Mucosa of descending colon (tissue), 3 donors: ENCODE results near the gene RRP9. TPM values are rescaled to one million over a fixed set of nuclear protein-coding genes. Genes with fewer than 3 reads are reported as not detected.

ENCODE experiments used
- ATAC-seq: fragments of 200-7000 bp; cut with Tn5 transposase; one replicate; pipeline ENCODE4 v1.9.1; 2020; ENCODE audit warnings: mild to moderate bottlenecking, moderate library complexity
- DNase-seq, 3 donors: peaks; one replicate each; pipeline ENCODE4 v3.0.0-alpha.2; 2020
- H3K36me3 ChIP-seq: fragments of 200-600 bp; one replicate; pipeline ENCODE4 v1.8.0; 2021; ENCODE audit warnings: low read depth, mild to moderate bottlenecking
- H3K4me1 ChIP-seq: fragments of 200-600 bp; one replicate; pipeline ENCODE4 v1.8.0; 2021; ENCODE audit warnings: low read depth, mild to moderate bottlenecking
- H3K4me3 ChIP-seq: fragments of 200-600 bp; one replicate; pipeline ENCODE4 v1.8.0; 2021; ENCODE audit warnings: mild to moderate bottlenecking
- H3K9me3 ChIP-seq: fragments of 200-600 bp; one replicate; pipeline ENCODE4 v1.8.0; 2021; ENCODE audit warnings: mild to moderate bottlenecking
- intact Hi-C, 2 donors: fragments of 100-400 bp; cut with DNase I in 1 of 2; cut with micrococcal nuclease in 1 of 2; formaldehyde crosslinking; loops; one replicate each; pipeline versions ENCODE4 v1.11.0 to v1.11.1; 2022; cut with DNase I, micrococcal nuclease
- total RNA-seq, 3 donors: library from RNA; stranded (reverse); fragmentation: NEBNext Ultra II Directional in 2 of 3; extraction: Animal tissue kit (Norgen Biotek cat#: 25700) in 2 of 3; gene quantifications; one replicate each; pipeline versions ENCODE4 v1.2.1 to v1.2.4, GENCODE V29; 2021 to 2023
- TF ChIP-seq, protein P1 (sequence below): fragments of 200-600 bp; IDR thresholded peaks from one replicate; pipeline ENCODE4 v1.8.0; 2022; ENCODE audit warnings: antibody characterized with exemption, mild to moderate bottlenecking
- donor health status: DM: no; HTN: no; CAD: no; lungs with moderate emphysema.
- donor health status: DM: no; HTN: no; CAD: no.
- donor health status: DM: no; HTN: yes; CAD: no.

The RRP9 gene
- total RNA-seq, 3 donors from 2014 or later, result 11.9 to 15.7 (median 15.3) TPM

DNA sequence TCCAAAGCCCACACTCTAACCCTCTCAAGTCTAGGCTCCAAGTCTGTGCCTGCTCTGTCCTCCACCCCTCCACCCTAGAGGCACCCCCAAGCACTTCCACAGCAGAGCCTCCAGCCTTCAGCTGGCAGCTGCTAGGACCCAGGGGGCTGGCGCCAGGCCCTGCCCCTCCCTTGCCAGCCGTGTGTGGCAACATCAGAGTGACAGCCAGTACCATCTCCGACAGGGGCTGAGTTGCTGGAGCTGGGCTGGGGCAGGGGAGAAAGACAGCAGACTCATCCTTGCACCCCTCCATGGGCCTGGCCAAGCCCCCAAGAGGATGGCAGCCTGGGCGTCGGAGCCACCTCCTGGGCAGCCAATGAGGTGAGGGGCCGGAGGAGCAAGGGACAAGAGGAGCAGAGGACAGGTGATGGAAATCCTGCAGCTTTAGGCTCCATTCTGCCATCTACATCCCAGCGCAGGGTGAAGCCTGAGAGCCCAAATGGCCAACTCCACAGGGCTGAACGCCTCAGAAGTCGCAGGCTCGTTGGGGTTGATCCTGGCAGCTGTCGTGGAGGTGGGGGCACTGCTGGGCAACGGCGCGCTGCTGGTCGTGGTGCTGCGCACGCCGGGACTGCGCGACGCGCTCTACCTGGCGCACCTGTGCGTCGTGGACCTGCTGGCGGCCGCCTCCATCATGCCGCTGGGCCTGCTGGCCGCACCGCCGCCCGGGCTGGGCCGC, 13.6 kb upstream of the RRP9 start, which contains the start of gene GPR62:
GPR62 (plus strand) TSS at position 207 of the 718 bp plus-strand sequence; CDS start at position 479, 272 bp downstream.
- Histone ChIP-seq H3K4me3 (no peak within 1 kb of the TSS), H3K4me1 (peaks cover 7% of the 10 kb centered on the region), H3K36me3 (no peaks in the 10 kb centered on the region), H3K9me3 (no peaks in the 10 kb centered on the region)
- TF ChIP-seq, protein P1, sequence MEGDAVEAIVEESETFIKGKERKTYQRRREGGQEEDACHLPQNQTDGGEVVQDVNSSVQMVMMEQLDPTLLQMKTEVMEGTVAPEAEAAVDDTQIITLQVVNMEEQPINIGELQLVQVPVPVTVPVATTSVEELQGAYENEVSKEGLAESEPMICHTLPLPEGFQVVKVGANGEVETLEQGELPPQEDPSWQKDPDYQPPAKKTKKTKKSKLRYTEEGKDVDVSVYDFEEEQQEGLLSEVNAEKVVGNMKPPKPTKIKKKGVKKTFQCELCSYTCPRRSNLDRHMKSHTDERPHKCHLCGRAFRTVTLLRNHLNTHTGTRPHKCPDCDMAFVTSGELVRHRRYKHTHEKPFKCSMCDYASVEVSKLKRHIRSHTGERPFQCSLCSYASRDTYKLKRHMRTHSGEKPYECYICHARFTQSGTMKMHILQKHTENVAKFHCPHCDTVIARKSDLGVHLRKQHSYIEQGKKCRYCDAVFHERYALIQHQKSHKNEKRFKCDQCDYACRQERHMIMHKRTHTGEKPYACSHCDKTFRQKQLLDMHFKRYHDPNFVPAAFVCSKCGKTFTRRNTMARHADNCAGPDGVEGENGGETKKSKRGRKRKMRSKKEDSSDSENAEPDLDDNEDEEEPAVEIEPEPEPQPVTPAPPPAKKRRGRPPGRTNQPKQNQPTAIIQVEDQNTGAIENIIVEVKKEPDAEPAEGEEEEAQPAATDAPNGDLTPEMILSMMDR, result no peak
- peak in 2 of 3 donors; percentile 28 to 42 for DNase-seq
- no peak for ATAC-seq
- intact Hi-C loops, result no loop called here

DNA sequence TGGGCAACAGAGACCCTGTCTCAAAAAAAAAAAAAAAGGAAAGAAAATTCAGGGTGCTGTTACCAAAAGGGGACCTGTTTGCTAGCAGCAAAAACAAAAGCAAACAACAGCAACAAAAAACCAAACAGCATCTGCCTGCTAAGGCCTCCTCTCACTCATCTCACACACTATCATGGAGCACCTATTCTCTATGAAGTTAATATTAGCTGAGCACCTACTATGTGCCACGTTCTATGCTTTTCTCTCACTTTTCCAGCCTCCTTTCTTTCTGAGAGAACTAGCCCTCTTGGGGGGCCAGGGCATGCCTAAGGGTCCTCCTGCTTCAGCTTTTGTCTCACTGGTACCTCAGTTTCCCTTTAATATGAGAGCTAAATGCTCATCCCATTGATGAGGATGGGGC, 13.0 kb upstream of the RRP9 start:
- Histone ChIP-seq H3K9me3 (no peaks in the 10 kb centered on the region), H3K36me3 (no peaks in the 10 kb centered on the region), H3K4me3 (no peak overlapping the region), H3K4me1 (peaks cover 7% of the 10 kb centered on the region)
- DNase-seq (no peak), ATAC-seq (no peak)
- intact Hi-C loops, result no loop called here
- TF ChIP-seq, protein P1, result no peak

DNA sequence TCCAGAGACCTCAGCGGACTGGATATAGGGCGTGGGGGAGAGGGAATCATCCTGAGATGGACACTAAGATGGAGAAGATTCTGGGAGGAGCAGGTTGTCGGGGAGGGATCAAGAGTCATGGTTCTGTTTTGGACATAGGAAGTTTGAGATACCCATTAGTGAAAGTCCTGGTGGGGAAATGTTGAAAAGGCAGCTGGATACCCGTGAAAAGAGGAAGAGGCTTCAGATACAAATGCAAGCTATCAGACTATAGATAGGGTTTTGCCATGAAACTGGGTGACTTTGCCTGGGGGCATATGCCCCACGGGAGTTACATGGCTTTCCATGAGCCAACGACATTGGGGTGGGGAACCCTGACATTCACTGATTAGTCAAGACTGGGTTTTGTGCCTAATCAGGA, 12.4 kb upstream of the RRP9 start:
- Histone ChIP-seq H3K4me3 (no peak overlapping the region), H3K4me1 (peaks cover 7% of the 10 kb centered on the region), H3K36me3 (no peaks in the 10 kb centered on the region), H3K9me3 (no peaks in the 10 kb centered on the region)
- TF ChIP-seq, protein P1, result no peak
- DNase-seq (no peak), ATAC-seq (no peak)
- intact Hi-C loops, result no loop called here

DNA sequence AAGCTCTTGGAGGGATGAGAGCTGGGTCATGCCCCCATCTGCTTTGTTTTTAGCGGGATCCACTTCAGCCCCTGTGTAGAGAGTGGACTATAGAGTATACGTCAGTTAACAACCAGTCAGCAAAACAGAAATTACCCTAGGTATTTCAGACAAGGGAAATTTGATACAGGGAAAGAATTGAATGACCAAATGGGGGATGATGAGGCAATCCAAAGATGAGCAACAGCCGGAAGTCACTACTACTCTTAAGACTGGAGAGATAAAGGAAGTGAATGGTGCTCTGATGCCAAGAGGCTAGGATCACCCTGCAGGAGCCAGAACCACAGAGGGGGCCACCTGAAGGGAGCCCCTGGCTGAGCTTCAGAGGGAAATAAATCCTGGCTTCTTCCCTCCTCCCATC, 11.7 kb upstream of the RRP9 start:
- Histone ChIP-seq H3K36me3 (no peaks in the 10 kb centered on the region), H3K4me3 (no peak overlapping the region), H3K4me1 (peaks cover 7% of the 10 kb centered on the region), H3K9me3 (no peaks in the 10 kb centered on the region)
- TF ChIP-seq, protein P1, result no peak
- ATAC-seq, result no peak
- intact Hi-C loops, result no loop called here
- no peak for DNase-seq

DNA sequence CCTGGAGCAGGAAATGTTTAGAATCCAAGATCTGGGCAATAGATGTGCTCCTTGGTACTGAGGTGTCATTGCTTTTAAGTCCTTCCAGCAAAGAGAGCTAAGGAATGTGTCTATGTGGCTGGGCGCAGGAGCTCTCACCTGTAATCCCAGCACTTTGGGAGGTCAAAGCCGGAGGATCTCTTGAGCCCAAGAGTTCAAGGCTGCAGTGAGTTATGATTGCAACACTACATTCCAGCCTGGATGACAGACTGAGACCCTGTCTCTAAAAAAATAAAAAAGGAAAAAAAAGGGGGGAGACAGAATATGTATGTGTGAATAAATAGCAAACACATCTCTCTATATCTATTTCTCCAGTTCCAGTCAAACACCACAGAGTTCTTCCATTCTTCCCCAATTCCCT, 9.2 kb upstream of the RRP9 start:
- TF ChIP-seq, protein P1, result no peak
- Histone ChIP-seq H3K36me3 (no peaks in the 10 kb centered on the region), H3K4me1 (no peaks in the 10 kb centered on the region), H3K9me3 (no peaks in the 10 kb centered on the region), H3K4me3 (no peak overlapping the region)
- ATAC-seq (no peak), DNase-seq (no peak)
- intact Hi-C loops, result no loop called here
